T-helper 17 cell (primary cell): ENCODE results near the gene KIAA1143. TPM values are rescaled to one million over a fixed set of nuclear protein-coding genes. Genes with fewer than 3 reads are reported as not detected.

ENCODE experiments used
- ATAC-seq: fragments of 150-1000 bp; cut with Tn5 transposase; 2 replicates; pipeline ENCODE4 v1.10.0; 2021; ENCODE audit warnings: mild to moderate bottlenecking, moderate library complexity
- DNase-seq, 3 donors: peaks; one replicate each; pipeline versions ENCODE4 v3.0.0 to v3.0.0-alpha.2; 2020 to 2021
- H3K9me3 ChIP-seq: one replicate; pipeline ENCODE4 v1.7.0; 2013; ENCODE audit warnings: low read length, mild to moderate bottlenecking; ENCODE audit not compliant: control insufficient read depth, poor library complexity, severe bottlenecking
- H3K27ac Mint-ChIP-seq: one replicate; pipeline ENCODE4 v1.8.0; 2022; ENCODE audit warnings: mild to moderate bottlenecking, moderate library complexity, mixed read lengths
- H3K27me3 Mint-ChIP-seq: one replicate; pipeline ENCODE4 v1.8.0; 2022; ENCODE audit warnings: mixed read lengths
- H3K36me3 Mint-ChIP-seq: one replicate; pipeline ENCODE4 v1.8.0; 2022; ENCODE audit warnings: low read depth, mixed read lengths
- H3K4me1 Mint-ChIP-seq: one replicate; pipeline ENCODE4 v1.8.0; 2022; ENCODE audit warnings: mild to moderate bottlenecking, mixed read lengths
- H3K4me3 Mint-ChIP-seq: one replicate; pipeline ENCODE4 v1.8.0; 2022; ENCODE audit warnings: mild to moderate bottlenecking, moderate library complexity, mixed read lengths
- total RNA-seq, 4 donors: library from RNA in 2 of 4; stranded (reverse) in 2 of 4; gene quantifications; one replicate each; pipeline ENCODE4 v1.2.3 and lab custom pipeline; 2022 to 2026

The KIAA1143 gene
- total RNA-seq (10 to 100 TPM; 23.1 to 28.7 TPM), total RNA-seq (lab: John Stamatoyannopoulos, UW) (36.0 to 72.5 reads per million in 2 donors)

- Mint-ChIP-seq H3K27me3 (no peaks in the 10 kb centered on the region), H3K36me3 (peaks cover 3% of the 10 kb centered on the region), H3K27ac (peak within 1 kb of the TSS; percentile 89), H3K4me3 (peak within 1 kb of the TSS; percentile 94), H3K4me1 (peaks cover 17% of the 10 kb centered on the region)
- peak; percentile 92 to 95 (median 93) for DNase-seq
- H3K9me3 ChIP-seq, result no peaks in the 10 kb centered on the region
- ATAC-seq, result peak; percentile 99
These were observed at the start of gene KIAA1143, which contains the start of gene KIF15 for GRCh38 chr3:44761424-44762169. KIAA1143 (minus strand) TSS chr3:44761619; CDS start chr3:44761602, 17 bp downstream. KIF15 (plus strand) TSS chr3:44761794; CDS start chr3:44761866, 72 bp downstream.

DNA sequence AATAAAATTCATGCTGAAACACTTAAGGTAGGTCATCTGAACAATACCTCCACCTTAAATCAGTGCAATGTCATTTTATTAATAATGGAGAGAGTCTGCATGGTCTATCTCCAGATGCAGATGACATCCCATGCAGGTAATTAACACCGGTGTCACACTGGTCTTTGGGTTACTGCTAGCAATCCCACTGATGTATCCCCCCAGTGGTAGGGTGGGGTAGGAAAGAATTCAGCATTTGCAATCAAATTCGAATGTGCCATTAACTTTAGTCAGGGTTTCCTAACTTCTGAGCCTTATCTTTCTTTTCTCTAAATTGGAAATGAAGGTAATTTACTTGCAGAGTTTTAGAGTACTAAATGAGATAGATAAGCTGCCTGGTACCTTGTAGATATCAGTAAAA is 44.5 kb upstream of the KIAA1143 start:
- H3K27me3 Mint-ChIP-seq, result no peaks in the 10 kb centered on the region
- no peak overlapping the region for H3K4me3 Mint-ChIP-seq
- no peaks in the 10 kb centered on the region for H3K36me3 Mint-ChIP-seq
- DNase-seq (no peak), ATAC-seq (no peak)
- no peaks in the 10 kb centered on the region for H3K9me3 ChIP-seq
- H3K27ac Mint-ChIP-seq, result no peak overlapping the region
- H3K4me1 Mint-ChIP-seq, result no peaks in the 10 kb centered on the region

DNA sequence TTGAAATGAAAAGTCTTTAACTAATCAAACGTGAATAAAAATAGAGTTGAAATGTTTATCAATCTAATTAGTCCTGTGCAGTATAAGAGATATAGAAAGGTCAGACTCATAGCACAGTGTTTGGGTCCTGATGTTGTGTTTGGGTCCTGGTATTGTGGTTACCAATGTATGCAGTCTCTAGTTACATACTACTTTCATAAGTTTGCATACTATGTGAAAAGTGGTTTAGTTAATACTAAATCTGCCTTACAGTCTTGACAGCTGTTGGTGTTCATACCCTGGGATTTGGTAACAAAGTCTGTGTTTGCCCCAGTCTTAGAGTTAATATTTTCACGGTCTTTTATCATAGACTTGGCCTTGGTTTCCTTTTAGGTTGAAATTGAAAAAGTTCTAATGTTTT is 41.9 kb upstream of the KIAA1143 start:
- no peaks in the 10 kb centered on the region for H3K9me3 ChIP-seq
- DNase-seq (no peak), ATAC-seq (no peak)
- Mint-ChIP-seq H3K27me3 (no peaks in the 10 kb centered on the region), H3K4me1 (no peaks in the 10 kb centered on the region), H3K36me3 (no peaks in the 10 kb centered on the region), H3K27ac (no peak overlapping the region), H3K4me3 (no peak overlapping the region)

GRCh38 chr3:44802011-44802410 is 40.6 kb upstream of the KIAA1143 start:
- H3K4me3 Mint-ChIP-seq, result no peak overlapping the region
- no peaks in the 10 kb centered on the region for H3K9me3 ChIP-seq
- ATAC-seq (no peak), DNase-seq (no peak)
- no peak overlapping the region for H3K27ac Mint-ChIP-seq
- no peaks in the 10 kb centered on the region for H3K27me3 Mint-ChIP-seq
- H3K4me1 Mint-ChIP-seq, result no peaks in the 10 kb centered on the region
- H3K36me3 Mint-ChIP-seq, result no peaks in the 10 kb centered on the region

- Mint-ChIP-seq H3K27me3 (no peaks in the 10 kb centered on the region), H3K27ac (no peak overlapping the region), H3K4me3 (no peak overlapping the region), H3K36me3 (peaks cover 3% of the 10 kb centered on the region), H3K4me1 (no peaks in the 10 kb centered on the region)
- no peak for DNase-seq
- no peak for ATAC-seq
- no peaks in the 10 kb centered on the region for H3K9me3 ChIP-seq
These were observed 33.8 kb upstream of the KIAA1143 start for GRCh38 chr3:44795197-44795596.

- DNase-seq (no peak), ATAC-seq (no peak)
- H3K36me3 Mint-ChIP-seq, result no peaks in the 10 kb centered on the region
- no peak overlapping the region for H3K4me3 Mint-ChIP-seq
- H3K27ac Mint-ChIP-seq, result no peak overlapping the region
- H3K4me1 Mint-ChIP-seq, result no peaks in the 10 kb centered on the region
- H3K27me3 Mint-ChIP-seq, result no peaks in the 10 kb centered on the region
- no peaks in the 10 kb centered on the region for H3K9me3 ChIP-seq
These were observed 21.5 kb upstream of the KIAA1143 start for GRCh38 chr3:44782891-44783290.

DNA sequence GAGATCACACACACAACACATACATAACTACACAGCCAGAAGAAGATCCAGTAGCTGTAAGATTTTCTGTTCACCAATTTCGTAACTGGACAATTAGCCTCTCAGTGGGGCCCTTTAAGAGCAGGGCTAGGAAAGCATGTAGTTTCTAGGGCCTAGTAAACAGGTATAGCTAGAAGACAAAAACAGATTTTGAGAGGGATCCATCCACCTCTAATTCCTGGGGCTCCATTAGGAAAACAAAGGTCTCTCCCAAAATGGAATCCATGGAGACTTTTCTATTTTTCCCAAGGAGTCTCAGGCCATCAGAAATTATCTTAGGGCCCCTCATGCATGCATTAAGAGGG is 10.7 kb upstream of the KIAA1143 start:
- Mint-ChIP-seq H3K27me3 (no peaks in the 10 kb centered on the region), H3K36me3 (no peaks in the 10 kb centered on the region), H3K4me3 (no peak overlapping the region), H3K27ac (no peak overlapping the region), H3K4me1 (no peaks in the 10 kb centered on the region)
- no peaks in the 10 kb centered on the region for H3K9me3 ChIP-seq
- ATAC-seq, result no peak
- DNase-seq, result no peak

DNA sequence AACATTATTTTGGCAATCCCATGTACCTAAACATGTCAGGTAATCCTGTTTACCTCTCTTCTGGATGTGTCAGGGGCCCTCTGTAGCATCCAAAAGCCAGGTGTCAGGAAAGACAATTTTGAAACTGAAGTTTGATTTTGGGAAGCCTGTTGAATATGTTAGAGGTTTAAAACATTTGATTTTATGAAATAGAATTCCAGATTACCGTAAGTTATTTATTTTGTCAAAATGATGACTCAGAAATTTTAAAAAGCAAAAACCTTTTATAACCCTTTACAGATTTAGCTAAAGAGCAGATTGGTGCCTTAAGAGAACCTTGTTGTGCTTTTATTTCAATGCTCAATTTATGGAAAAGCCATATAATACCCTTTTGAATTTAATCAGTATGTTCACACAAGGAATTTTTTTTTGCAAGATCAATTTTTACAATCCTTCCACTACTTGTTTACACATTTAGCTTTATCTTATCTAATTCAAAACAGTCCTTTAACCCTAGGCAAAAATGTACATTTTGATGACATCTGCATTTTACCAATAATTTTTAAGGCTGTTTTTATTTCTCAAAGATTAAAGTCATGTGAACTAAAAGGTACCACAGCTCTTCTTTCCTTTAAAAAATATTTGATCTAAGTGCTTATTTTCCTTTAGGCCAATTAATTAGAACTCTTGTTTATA is 10.1 kb upstream of the KIAA1143 start:
- Mint-ChIP-seq H3K36me3 (no peaks in the 10 kb centered on the region), H3K4me1 (no peaks in the 10 kb centered on the region), H3K27ac (no peak overlapping the region), H3K4me3 (no peak overlapping the region), H3K27me3 (no peaks in the 10 kb centered on the region)
- no peaks in the 10 kb centered on the region for H3K9me3 ChIP-seq
- DNase-seq, result no peak
- ATAC-seq, result no peak

DNA sequence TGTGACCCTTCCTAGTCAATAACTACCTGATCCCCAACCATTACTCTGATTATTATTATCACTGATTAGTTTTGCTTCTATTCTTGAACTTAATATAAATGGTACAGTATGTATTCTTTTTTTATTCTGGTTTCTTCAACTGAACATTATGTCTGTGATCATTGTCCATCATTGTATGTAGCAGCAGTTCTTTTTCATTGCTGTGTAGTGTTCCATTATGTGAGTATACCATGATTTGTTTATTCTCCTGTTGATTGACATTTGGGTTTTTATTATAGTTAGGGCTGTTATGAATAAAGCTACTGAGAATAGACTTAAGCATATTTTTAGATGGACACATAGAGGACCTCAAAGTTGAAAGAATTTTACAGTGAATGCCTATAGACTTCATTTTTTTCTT is 2.8 kb upstream of the KIAA1143 start:
- no peaks in the 10 kb centered on the region for H3K9me3 ChIP-seq
- peaks cover 17% of the 10 kb centered on the region for H3K4me1 Mint-ChIP-seq
- DNase-seq (no peak), ATAC-seq (no peak)
- no peaks in the 10 kb centered on the region for H3K27me3 Mint-ChIP-seq
- no peaks in the 10 kb centered on the region for H3K36me3 Mint-ChIP-seq
- no peak overlapping the region for H3K27ac Mint-ChIP-seq
- H3K4me3 Mint-ChIP-seq, result no peak overlapping the region

- Mint-ChIP-seq H3K36me3 (peaks cover 3% of the 10 kb centered on the region), H3K27ac (peak overlapping the region; percentile 89)
- DNase-seq, result no peak
These were observed 1.3 kb upstream of the KIAA1143 start for GRCh38 chr3:44762690-44763089.

GRCh38 chr3:44762170-44762677 is 805 bp upstream of the KIAA1143 start:
- peak overlapping the region; percentile 89 for H3K27ac Mint-ChIP-seq
- peaks cover 17% of the 10 kb centered on the region for H3K4me1 Mint-ChIP-seq
- H3K9me3 ChIP-seq, result no peaks in the 10 kb centered on the region
- H3K27me3 Mint-ChIP-seq, result no peaks in the 10 kb centered on the region
- ATAC-seq (no peak), DNase-seq (no peak)
- peak overlapping the region; percentile 94 for H3K4me3 Mint-ChIP-seq
- H3K36me3 Mint-ChIP-seq, result peaks cover 3% of the 10 kb centered on the region

More at GRCh38 chr3:44762690-44763089, 1.3 kb upstream of the KIAA1143 start:
- ATAC-seq, result no peak
- Mint-ChIP-seq H3K27me3 (no peaks in the 10 kb centered on the region), H3K4me3 (peak overlapping the region; percentile 94), H3K4me1 (peaks cover 17% of the 10 kb centered on the region)
- H3K9me3 ChIP-seq, result no peaks in the 10 kb centered on the region

- H3K9me3 ChIP-seq, result no peaks in the 10 kb centered on the region
- ATAC-seq, result peak; percentile 29
- Mint-ChIP-seq H3K4me3 (peak overlapping the region; percentile 94), H3K4me1 (peaks cover 17% of the 10 kb centered on the region), H3K27ac (peak overlapping the region; percentile 89), H3K27me3 (no peaks in the 10 kb centered on the region), H3K36me3 (peaks cover 3% of the 10 kb centered on the region)
- no peak for DNase-seq
These were observed 357 bp downstream of the KIAA1143 start for GRCh38 chr3:44761101-44761423.

DNA sequence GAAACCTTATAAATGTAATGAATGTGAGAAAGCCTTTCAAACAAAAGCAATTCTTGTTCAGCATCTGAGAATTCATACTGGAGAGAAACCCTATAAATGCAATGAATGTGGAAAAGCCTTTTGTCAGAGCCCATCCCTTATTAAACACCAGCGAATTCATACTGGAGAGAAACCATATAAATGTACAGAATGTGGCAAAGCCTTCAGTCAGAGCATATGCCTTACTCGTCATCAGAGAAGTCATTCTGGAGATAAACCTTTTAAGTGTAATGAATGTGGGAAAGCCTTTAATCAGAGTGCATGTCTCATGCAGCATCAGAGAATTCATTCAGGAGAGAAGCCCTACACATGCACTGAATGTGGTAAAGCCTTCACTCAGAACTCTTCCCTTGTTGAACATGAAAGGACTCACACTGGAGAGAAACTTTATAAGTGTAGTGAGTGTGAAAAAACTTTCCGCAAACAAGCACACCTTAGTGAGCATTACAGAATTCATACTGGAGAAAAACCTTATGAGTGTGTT is 26.7 kb downstream of the KIAA1143 start:
- Mint-ChIP-seq H3K27me3 (no peaks in the 10 kb centered on the region), H3K36me3 (peaks cover 3% of the 10 kb centered on the region), H3K27ac (no peak overlapping the region), H3K4me1 (peaks cover 4% of the 10 kb centered on the region), H3K4me3 (no peak overlapping the region)
- ATAC-seq (no peak), DNase-seq (no peak)
- peaks cover 37% of the 10 kb centered on the region for H3K9me3 ChIP-seq
